Thyroid gland (tissue), 4 donors: Measurements from ENCODE around the gene DNM3. TPM values are rescaled to one million over a fixed set of nuclear protein-coding genes. Genes with fewer than 3 reads are reported as not detected.

Experiments used
- DNase-seq, 2 donors: peaks; one replicate each; pipeline ENCODE4 v3.0.0-alpha.2; 2019
- H3K27ac ChIP-seq, 3 donors: fragments of 200-600 bp; sonication (generic); 1 replicate in 2 of 3; 2 replicates in 1 of 3; pipeline ENCODE4 v1.5.1; 2016 to 2019; ENCODE audit warnings: mild to moderate bottlenecking in 1 of 3, moderate library complexity in 1 of 3
- H3K27me3 ChIP-seq: fragments of 200-600 bp; sonication (generic); one replicate; pipeline ENCODE4 v1.5.1; 2019
- H3K36me3 ChIP-seq, 2 donors: fragments of 200-600 bp; sonication (generic); one replicate each; pipeline ENCODE4 v1.5.1; 2016 to 2019
- H3K4me1 ChIP-seq, 2 donors: fragments of 200-600 bp; sonication (generic); one replicate each; pipeline ENCODE4 v1.5.1; 2017 to 2019
- H3K4me3 ChIP-seq, 3 donors: fragments of 200-600 bp; sonication (generic); replicated peaks in 1 of 3; 1 replicate in 2 of 3; 2 replicates in 1 of 3; pipeline ENCODE4 v1.5.1; 2016; ENCODE audit warnings: mild to moderate bottlenecking in 1 of 3
- H3K9me3 ChIP-seq: fragments of 200-600 bp; sonication (generic); one replicate; pipeline ENCODE4 v1.5.1; 2017
- CTCF ChIP-seq, 6 experiments: fragments of 200-600 bp in 3 of 6; fragments of 450-650 bp in 3 of 6; sonication (generic) in 3 of 6; IDR thresholded peaks; one replicate each; pipeline ENCODE4 v1.5.1; 2016 to 2019; ENCODE audit warnings: antibody characterized with exemption in 6 of 6, mild to moderate bottlenecking in 2 of 6, inconsistent platforms in 1 of 6, moderate library complexity in 1 of 6
- POLR2A ChIP-seq, 2 donors: fragments of 450-650 bp; IDR thresholded peaks; one replicate each; pipeline ENCODE4 v1.6.1; 2017; ENCODE audit warnings: antibody characterized with exemption in 2 of 2, mild to moderate bottlenecking in 2 of 2, moderate library complexity in 1 of 2
- WGBS, 2 donors: methylation state at CpG; one replicate each; pipeline ENCODE4 v1.1.5; 2017; 5-methylcytosine and 5-hydroxymethylcytosine counted together
- intact Hi-C: fragments of 100-400 bp; cut with DNase I; formaldehyde crosslinking; loops from one replicate; pipeline ENCODE4 v1.15.1; 2023
- total RNA-seq, 4 donors: library from RNA; depleted of rRNA; stranded (reverse); fragments of >200 nt; gene quantifications; one replicate each; pipeline ENCODE4 v1.2.3, GENCODE V29; 2016

The DNM3 gene
- total RNA-seq, 4 donors from 2014 or later: 9.0 to 13.6 (median 10.8) TPM

- Histone ChIP-seq H3K4me3 (no peak overlapping the region), H3K4me1 (no peaks in the 10 kb centered on the region), H3K27me3 (no peaks in the 10 kb centered on the region), H3K36me3 (no peaks in the 10 kb centered on the region), H3K27ac (no peak overlapping the region), H3K9me3 (no peaks in the 10 kb centered on the region)
- no peak for DNase-seq
- TF ChIP-seq POLR2A (IDR thresholded peaks at IDR 0.05) (no peak), CTCF (IDR thresholded peaks at IDR 0.05) (no peak)
- WGBS, 2 donors: 58 to 68% methylated on average over 1 of the region's 1 CpG
- intact Hi-C loops: no loop called here
Observed at GRCh38 chr1:172117800-172118199, 276.5 kb downstream of the DNM3 start.

- WGBS, 2 donors: 62 to 70% methylated on average over 3 of the region's 3 CpGs
- H3K27me3 ChIP-seq: no peaks in the 10 kb centered on the region
- H3K4me1 ChIP-seq: no peaks in the 10 kb centered on the region
- no peaks in the 10 kb centered on the region for H3K36me3 ChIP-seq
- no peak overlapping the region for H3K4me3 ChIP-seq
- H3K9me3 ChIP-seq: no peaks in the 10 kb centered on the region
- intact Hi-C loops: no loop called here
- H3K27ac ChIP-seq: no peak overlapping the region
- no peak for TF ChIP-seq CTCF (IDR thresholded peaks at IDR 0.05)
- no peak for TF ChIP-seq POLR2A (IDR thresholded peaks at IDR 0.05)
- DNase-seq: no peak
Observed at GRCh38 chr1:172118618-172119017, 277.3 kb downstream of the DNM3 start.

GRCh38 chr1:172119184-172119583, 277.9 kb downstream of the DNM3 start:
- Histone ChIP-seq H3K27ac (no peak overlapping the region), H3K4me3 (no peak overlapping the region), H3K27me3 (no peaks in the 10 kb centered on the region), H3K36me3 (no peaks in the 10 kb centered on the region), H3K9me3 (no peaks in the 10 kb centered on the region), H3K4me1 (no peaks in the 10 kb centered on the region)
- no peak for TF ChIP-seq CTCF (IDR thresholded peaks at IDR 0.05)
- TF ChIP-seq POLR2A (IDR thresholded peaks at IDR 0.05): no peak
- DNase-seq: no peak
- intact Hi-C loops: no loop called here
- 92 to 95% methylated on average over 10 of the region's 10 CpGs for WGBS, 2 donors

GRCh38 chr1:172120381-172120780, 279.1 kb downstream of the DNM3 start:
- intact Hi-C loops: no loop called here
- Histone ChIP-seq H3K36me3 (no peaks in the 10 kb centered on the region), H3K4me1 (no peaks in the 10 kb centered on the region), H3K4me3 (no peak overlapping the region), H3K27ac (no peak overlapping the region), H3K9me3 (no peaks in the 10 kb centered on the region), H3K27me3 (no peaks in the 10 kb centered on the region)
- no peak for DNase-seq
- no peak for TF ChIP-seq CTCF (IDR thresholded peaks at IDR 0.05)
- no peak for TF ChIP-seq POLR2A (IDR thresholded peaks at IDR 0.05)
- 67 to 71% methylated on average over 2 of the region's 2 CpGs for WGBS, 2 donors

GRCh38 chr1:172121081-172121717, 279.9 kb downstream of the DNM3 start:
- intact Hi-C loops: no loop called here
- Histone ChIP-seq H3K36me3 (no peaks in the 10 kb centered on the region), H3K27me3 (no peaks in the 10 kb centered on the region), H3K4me1 (no peaks in the 10 kb centered on the region), H3K4me3 (no peak overlapping the region), H3K9me3 (no peaks in the 10 kb centered on the region), H3K27ac (no peak overlapping the region)
- 95 to 97% methylated on average over 4 of the region's 4 CpGs for WGBS, 2 donors
- TF ChIP-seq POLR2A (IDR thresholded peaks at IDR 0.05) (no peak), CTCF (IDR thresholded peaks at IDR 0.05) (no peak)
- DNase-seq: no peak
